NCI-H1092 treated with DMSO at 0.1 percent for 48 hours (cell line): ENCODE data around the gene SLC6A12.

Experiments
- DNase-seq: peaks from one replicate; lab custom pipeline; 2025; lab: John Stamatoyannopoulos, UW

The SLC6A12 gene

DNA sequence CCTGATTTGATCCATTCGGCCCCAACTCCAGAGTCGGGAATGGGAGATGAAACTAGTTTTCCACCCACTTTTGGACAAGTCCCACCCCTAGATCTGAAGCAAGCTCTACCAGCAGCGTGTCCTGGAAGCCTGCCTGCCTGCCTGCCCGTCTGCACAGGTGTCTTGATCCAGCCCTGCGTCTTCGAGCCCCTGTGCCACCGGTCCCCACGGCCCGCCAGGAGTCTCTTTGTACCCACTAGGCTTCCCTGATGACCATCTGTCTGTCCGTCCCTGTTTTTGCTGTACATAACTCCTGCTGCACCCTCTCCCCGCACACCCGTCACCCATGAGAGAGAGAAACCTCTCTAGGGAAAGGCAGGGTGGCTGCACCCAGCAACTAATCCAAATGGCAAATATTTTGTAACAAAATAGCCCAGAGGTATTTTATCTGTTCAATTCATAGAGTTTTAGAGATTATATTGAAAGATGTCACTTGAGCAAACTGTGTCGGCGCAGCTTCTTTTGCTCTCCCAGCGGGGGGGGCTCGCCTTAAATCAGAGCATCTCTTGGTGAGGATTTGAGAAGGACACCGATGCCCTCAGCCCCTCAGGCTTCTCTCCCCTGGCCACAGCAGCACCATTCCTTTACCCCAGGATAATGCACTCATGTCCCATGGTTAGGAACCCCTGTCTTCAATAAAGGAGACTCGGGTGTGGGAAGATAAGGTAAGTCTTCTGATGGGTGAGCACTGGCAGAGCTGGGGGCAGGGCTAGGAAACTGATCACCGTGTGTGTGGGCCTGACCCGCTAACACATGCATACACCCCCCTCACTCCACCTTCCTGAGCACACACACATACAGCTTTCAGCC, 35.8 kb downstream of the SLC6A12 start:
- DNase-seq = no peak

- no peak for DNase-seq
Measured at GRCh38 chr12:177336-177979, 36.5 kb downstream of the SLC6A12 start.

DNA sequence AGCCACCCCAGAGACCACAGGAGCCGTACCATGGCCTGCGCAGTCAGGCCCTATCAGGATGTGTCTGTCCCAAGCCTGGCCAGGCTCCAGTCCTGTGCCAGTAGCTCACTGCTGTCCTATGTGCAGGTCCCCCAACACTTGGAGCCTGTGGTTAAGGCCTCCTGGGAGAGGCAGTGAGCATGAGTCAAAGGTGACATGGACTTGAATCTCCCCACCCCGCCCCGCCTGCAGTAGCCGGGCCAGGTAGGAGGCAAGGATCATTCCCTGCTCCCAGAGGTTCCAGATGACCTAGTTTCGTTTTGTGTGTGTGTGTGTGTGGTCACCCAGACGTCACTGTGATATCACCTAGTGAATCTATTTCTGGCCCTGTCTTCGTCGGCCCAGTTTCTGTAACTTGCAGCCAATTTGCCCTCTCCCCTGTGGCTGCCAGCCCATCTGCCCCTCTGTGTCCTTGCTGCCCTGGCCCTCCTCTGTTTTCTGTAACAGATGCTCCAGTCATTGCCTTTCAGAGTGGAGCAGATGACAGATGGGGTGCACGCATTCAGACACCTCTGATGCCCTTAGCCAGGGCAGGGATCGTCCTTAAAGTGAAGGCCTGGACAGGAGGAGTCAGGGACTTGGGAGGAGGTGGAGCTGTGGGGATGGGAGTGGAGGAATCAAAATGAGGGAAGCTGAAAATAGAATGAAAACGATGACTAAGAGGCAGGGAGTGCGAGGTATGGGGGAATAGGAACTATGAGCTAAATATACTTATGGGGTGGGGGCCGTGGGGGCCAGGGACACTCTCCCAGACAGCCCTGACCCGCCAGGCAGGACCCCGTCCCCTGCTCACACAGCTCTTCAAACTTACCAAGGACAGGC, 37.4 kb downstream of the SLC6A12 start:
- no peak for DNase-seq

DNA sequence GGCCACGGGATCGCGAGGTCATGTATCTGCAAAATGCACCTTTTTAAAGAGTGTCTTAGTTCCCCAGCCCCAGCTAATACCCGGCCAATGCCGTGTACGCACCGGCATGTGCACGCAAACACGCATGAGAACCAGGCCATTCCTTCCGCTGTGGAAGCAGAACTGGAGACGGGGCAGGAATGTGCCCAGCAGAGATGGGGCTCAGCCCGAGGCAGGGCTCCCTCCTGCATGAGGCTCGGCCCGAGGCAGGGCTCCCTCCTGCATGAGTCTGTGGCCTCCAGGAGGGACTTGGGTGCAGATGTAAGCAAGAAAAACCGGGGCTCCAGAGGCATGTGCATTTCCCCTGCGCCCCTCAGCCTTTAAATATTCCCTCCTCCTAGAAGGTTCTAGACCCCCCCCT, 38.2 kb downstream of the SLC6A12 start:
- no peak for DNase-seq

GRCh38 chr12:175250-175649, 38.7 kb downstream of the SLC6A12 start:
- DNase-seq = peak; percentile 76

GRCh38 chr12:174596-174995, 39.4 kb downstream of the SLC6A12 start:
- no peak for DNase-seq

DNA sequence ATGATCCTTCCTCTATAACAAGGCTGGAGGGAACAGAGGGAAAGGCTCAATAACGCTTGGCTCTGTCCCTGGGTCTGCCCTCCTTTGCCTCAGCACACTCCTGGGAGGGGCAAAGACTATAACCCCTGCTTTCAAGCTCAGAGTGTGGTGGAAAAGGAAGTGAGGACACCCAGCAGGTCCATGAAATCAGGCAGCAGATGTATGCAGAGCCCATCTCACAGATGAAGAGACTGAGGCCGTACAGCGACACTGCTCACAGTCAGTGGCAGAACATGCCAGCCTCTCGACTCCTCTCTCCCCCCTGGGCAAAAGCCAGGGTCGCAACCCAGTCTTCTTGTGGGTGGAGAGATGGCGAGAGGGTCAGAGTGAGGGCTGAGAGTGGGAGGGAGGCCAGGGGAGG, 39.8 kb downstream of the SLC6A12 start:
- DNase-seq = no peak

DNA sequence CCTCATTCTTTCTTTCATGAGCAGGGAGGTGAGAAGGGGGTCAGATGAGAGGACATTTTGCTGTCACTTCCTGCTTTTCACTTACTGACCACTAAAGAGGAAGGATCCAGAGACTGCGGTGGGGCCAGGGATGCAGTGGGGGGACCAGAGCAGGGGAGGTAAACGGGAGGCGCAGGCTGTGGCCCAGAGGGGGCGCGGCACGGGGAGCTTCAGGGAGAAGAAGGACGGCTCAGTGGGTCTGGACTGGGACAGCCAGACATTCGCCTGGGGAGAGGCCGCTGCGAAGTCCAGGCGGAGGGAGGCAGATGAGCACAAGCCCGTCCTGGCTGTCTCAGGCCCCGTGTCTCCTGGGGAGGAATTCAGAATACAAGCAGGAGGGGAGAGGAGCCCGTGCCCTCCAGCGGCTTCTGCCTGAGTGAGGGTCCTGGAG, 41.2 kb downstream of the SLC6A12 start:
- DNase-seq = no peak

DNA sequence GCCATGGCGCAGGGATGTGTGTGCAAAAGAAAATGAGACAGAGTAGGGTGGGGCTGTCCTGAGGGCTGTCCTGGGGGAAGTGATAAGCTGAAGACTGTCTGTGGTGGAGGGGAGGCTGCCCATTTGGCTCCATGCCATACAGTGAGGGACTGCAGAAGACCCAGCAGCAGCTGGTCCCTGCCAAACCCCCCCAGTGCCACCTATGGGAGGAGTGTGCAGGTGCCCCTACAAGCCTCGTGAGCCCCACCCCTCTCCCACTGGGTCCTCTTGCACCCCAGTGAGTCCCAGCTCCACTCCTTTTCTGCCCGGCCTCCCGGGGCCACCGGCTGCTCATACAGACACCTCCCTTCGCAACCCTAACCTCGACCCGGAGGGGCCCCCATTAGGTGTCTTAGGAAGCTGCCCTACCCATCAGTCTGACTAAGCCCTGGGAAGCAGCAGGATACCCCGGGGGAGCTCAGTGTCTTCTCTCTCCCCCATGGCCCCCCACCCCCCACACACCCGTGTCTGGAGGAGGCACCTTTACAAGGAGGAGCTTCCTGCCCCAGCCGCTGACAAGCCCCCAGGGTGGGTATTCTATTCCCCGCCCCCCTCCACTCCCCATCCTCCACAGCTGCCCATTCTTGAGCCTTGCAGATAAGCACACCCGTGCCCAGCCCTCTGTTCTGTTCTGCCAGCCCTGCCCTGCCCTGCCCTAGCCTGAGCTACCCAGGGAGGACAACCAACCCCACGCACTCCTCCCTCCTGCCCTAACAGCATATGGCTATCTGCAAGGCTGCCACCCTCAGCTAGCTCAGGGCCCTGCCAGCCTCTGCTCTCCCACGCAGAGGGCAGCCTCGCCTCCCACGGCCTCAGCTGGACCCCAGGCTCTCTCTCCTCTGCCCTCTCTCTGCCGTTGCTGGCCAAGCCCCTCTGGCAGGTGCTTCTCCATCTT, 41.9 kb downstream of the SLC6A12 start:
- no peak for DNase-seq

DNA sequence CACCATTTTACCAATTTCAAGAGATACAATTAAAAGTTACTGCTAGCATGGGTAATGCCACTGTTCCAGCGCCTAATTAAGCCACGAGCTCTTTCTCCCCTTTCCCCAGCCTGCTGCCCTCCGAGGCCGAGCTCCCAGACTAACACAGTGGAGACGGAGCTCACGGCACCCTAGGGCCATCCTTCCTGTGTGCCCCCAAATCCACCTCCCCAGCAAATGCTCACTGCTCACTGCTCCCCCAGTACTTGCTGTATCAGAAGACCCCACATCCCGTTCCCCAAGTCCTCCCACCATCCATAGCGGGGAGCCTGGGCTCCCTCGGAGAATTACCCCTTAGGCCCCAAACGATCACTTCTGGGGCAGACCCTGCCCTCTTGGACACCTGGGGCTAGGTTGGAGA, 42.7 kb downstream of the SLC6A12 start:
- no peak for DNase-seq

- DNase-seq = no peak
Measured at GRCh38 chr12:170371-171225, 43.4 kb downstream of the SLC6A12 start.

DNA sequence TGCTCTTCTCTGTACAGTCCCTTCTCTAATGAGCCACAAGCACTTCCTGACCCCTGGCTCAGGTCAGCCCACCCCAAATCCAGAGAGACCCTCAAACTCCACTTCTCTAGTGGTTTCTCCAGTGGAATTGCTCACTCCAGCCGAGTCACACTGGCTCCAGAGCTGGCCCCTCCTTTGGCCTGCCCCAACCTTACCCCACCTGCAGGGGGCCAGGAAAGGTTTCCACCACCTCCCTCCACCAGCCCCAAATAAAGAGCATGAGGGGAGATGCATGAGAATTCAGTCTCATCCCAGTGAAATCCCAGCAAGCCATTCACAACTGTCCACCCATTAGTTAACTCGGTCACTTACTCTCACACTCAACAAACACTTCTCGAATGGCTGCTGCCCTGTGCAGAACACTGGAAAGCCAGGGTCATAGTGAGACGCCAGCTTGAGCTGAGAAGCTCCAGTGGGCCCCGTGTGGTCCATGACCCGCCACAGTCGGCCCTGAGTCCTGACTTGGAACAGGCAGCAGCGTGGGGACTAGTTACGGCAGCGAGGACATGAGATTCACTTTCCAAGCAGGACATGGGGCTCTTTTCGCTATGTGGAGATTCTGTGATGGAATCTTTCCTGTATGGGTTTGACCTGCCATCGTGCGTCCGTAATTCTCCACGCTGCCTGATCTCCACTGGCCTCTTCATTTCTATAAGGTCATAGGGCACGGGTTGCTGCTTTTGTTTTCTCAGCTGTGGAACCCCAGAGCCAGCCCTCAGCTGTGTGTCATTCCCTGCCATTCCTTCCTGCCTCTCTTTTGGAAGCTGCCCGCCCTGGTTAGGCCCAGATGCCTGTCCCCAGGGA, 44.2 kb downstream of the SLC6A12 start:
- DNase-seq = no peak

DNA sequence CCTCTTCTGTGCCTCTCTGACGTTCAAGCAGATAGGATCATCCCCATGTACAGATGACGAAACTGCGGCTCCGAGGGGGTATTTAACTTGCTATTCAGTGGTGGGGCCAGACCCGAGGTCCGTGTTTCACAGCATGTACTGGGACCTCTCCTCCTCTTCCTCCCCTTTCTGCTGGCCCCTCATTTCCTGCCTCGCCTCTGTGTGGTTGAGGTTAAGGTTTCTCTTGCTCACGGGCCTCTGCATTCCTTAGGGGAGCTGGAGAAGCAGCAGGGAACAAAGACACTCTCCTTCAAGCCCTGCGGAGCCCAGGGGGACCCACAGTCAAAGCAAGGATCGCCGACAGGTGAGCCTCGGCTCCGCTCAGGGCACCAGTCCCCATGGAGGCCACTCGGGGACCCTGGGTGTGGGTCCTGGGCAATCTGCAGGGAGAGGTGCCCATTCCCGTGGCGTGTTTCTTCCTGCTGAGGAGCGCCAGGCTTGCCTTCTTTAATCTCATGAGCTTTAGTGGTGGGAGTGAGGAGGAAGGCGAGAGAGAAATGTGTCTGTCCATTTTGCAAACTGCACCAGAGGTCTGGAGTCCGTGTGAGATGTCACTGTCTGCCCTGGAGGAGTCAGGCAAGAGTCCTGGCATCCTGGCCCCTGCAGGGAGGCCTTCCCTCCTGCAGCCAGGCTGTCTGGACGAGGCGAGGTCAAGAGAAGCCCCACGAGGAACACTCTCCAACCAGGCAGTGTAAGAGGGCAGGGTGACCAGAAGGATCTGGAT, 45.0 kb downstream of the SLC6A12 start:
- no peak for DNase-seq

DNA sequence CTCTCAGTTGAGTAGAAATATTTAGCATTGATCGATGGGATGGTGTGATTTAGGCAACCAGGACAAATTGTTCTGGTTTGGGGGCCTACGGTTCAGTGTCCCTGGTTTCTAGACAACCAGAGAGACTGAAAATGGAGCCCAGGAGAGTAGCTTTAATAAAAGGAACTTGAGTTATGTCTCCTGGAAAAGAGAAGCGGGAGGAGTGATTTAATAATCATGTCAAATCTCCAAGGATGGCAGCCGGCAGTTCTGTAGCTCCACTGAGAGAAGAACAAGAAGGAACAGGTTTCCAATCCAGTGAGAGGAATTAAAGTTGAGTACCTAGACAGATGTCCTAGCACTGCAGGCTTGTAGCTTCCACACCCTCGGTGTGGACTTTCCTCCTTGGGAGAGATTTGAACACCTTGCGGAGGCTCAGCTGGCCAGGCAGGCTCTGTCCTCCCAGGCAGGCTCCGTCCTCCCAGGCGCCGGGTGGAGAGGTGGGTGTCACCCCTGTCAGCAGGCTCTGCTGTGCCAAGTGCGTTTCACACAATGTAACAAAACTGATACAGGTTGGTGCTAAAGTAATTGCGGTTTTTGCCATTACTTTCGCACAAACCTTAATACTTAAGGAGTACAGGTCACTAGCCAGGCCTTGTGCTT, 45.9 kb downstream of the SLC6A12 start:
- no peak for DNase-seq

DNA sequence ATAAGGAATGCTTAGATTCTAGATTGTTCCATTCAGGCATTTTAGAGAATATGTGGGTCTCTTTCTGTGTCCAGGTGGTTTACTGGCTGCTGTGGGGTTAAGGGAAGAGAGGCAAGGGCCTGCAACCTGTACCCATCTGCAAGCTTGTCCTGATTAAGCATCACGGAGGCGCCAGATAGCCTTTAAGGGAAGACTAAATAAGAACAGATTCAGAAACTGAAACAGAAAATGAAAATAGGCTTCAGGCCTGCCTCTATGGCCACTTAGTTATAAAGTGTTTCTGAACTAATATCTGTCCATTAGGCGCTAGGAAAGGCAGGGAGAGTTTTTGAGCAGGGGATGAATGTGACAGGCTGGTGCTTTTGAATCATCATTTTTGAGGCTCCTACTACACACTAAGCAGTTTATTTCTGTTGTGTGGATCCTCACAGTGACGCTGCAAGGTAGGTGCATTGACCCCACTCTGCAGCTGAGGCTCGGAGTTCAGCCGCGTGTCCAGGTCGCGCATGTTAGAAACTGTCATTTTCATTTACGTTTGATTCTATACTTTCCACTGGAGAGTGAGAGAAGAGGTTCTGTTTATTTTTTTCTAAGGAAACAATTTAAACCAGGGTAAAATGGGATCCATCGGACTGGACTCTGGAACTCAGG, 47.4 kb downstream of the SLC6A12 start:
- DNase-seq = no peak

GRCh38 chr12:165862-166368, 48.0 kb downstream of the SLC6A12 start:
- DNase-seq = no peak

- no peak for DNase-seq
Measured at GRCh38 chr12:164207-164606, 49.8 kb downstream of the SLC6A12 start.
